ENCODE results near the gene LYPLAL1.

LYPLAL1 gene

GRCh38 chr1:219175212-219175564 is 1.5 kb downstream of the LYPLAL1 start:
- Histone ChIP-seq H3K27ac (peak overlapping the region; percentile 84 to 92), H3K4me3 (peak overlapping the region; percentile 72)
- no peak for DNase-seq (ENCODE audit: low spot score)
- TF ChIP-seq CTCF (IDR thresholded peaks at IDR 0.05), result no peak

GRCh38 chr1:219176168-219176567 is 2.5 kb downstream of the LYPLAL1 start:
- H3K4me3 ChIP-seq, result peak overlapping the region; percentile 72
- DNase-seq (ENCODE audit: low spot score), result no peak
- H3K27ac ChIP-seq, result no peak overlapping the region
- TF ChIP-seq CTCF (IDR thresholded peaks at IDR 0.05), result no peak

GRCh38 chr1:219177363-219177762 is 3.7 kb downstream of the LYPLAL1 start:
- no peak for TF ChIP-seq CTCF (IDR thresholded peaks at IDR 0.05)
- no peak for DNase-seq (ENCODE audit: low spot score)
- Histone ChIP-seq H3K27ac (no peak overlapping the region), H3K4me3 (no peak overlapping the region)

- no peak for DNase-seq (ENCODE audit: low spot score)
- TF ChIP-seq CTCF (IDR thresholded peaks at IDR 0.05), result no peak
- no peak overlapping the region for H3K27ac ChIP-seq
- no peak overlapping the region for H3K4me3 ChIP-seq
Observed at GRCh38 chr1:219177940-219178339, 4.3 kb downstream of the LYPLAL1 start.

GRCh38 chr1:219179293-219179692 is 5.6 kb downstream of the LYPLAL1 start:
- DNase-seq (ENCODE audit: low spot score), result no peak
- no peak for TF ChIP-seq CTCF (IDR thresholded peaks at IDR 0.05)
- Histone ChIP-seq H3K4me3 (no peak overlapping the region), H3K27ac (peak overlapping the region in 1 of 2 donors; percentile 24)

GRCh38 chr1:219184337-219184736 is 10.7 kb downstream of the LYPLAL1 start:
- TF ChIP-seq CTCF (IDR thresholded peaks at IDR 0.05), result no peak

GRCh38 chr1:219185486-219186117 is 11.9 kb downstream of the LYPLAL1 start:
- H3K27ac ChIP-seq, result peak overlapping the region in 1 of 2 donors; percentile 3
- TF ChIP-seq CTCF (IDR thresholded peaks at IDR 0.05), result no peak

More at GRCh38 chr1:219184337-219184736, 10.7 kb downstream of the LYPLAL1 start:
- H3K4me3 ChIP-seq, result no peak overlapping the region
- H3K27ac ChIP-seq, result no peak overlapping the region
- no peak for DNase-seq (ENCODE audit: low spot score)

More at GRCh38 chr1:219185486-219186117, 11.9 kb downstream of the LYPLAL1 start:
- H3K4me3 ChIP-seq, result no peak overlapping the region
- no peak for DNase-seq (ENCODE audit: low spot score)
